ENCODE data around the gene AK4.

Gene AK4

GRCh38 chr1:65253800-65254319 lies 105.9 kb downstream of the AK4 start:
- peak overlapping the region; percentile 61 for H3K4me3 ChIP-seq (ENCODE audit: low read depth, low read length)
- peak; percentile 40 for DNase-seq (ENCODE audit: low read depth)
- no peak for TF ChIP-seq CTCF (conservative IDR thresholded peaks at IDR 0.05; ENCODE audit: low read depth, low read length)

- DNase-seq (ENCODE audit: low read depth), result peak; percentile 58
- no peak for TF ChIP-seq CTCF (conservative IDR thresholded peaks at IDR 0.05; ENCODE audit: low read depth, low read length)
- peak overlapping the region; percentile 61 for H3K4me3 ChIP-seq (ENCODE audit: low read depth, low read length)
These were observed 106.5 kb downstream of the AK4 start for GRCh38 chr1:65254320-65255034.

- DNase-seq (ENCODE audit: low read depth), result peak; percentile 17
- peak overlapping the region; percentile 61 for H3K4me3 ChIP-seq (ENCODE audit: low read depth, low read length)
- TF ChIP-seq CTCF (conservative IDR thresholded peaks at IDR 0.05; ENCODE audit: low read depth, low read length), result no peak
These were observed 107.1 kb downstream of the AK4 start for GRCh38 chr1:65255035-65255655.

GRCh38 chr1:65255656-65256050 lies 107.7 kb downstream of the AK4 start:
- no peak overlapping the region for H3K4me3 ChIP-seq (ENCODE audit: low read depth, low read length)
- no peak for DNase-seq (ENCODE audit: low read depth)
- no peak for TF ChIP-seq CTCF (conservative IDR thresholded peaks at IDR 0.05; ENCODE audit: low read depth, low read length)

- no peak overlapping the region for H3K4me3 ChIP-seq (ENCODE audit: low read depth, low read length)
- DNase-seq (ENCODE audit: low read depth), result no peak
- TF ChIP-seq CTCF (conservative IDR thresholded peaks at IDR 0.05; ENCODE audit: low read depth, low read length), result no peak
These were observed 109.1 kb downstream of the AK4 start for GRCh38 chr1:65256860-65257708.

GRCh38 chr1:65258106-65258505 lies 110.1 kb downstream of the AK4 start:
- DNase-seq (ENCODE audit: low read depth), result no peak
- no peak overlapping the region for H3K4me3 ChIP-seq (ENCODE audit: low read depth, low read length)

More at GRCh38 chr1:65258106-65258505, 110.1 kb downstream of the AK4 start:
- no peak for TF ChIP-seq CTCF (conservative IDR thresholded peaks at IDR 0.05; ENCODE audit: low read depth, low read length)

Measured in choroid plexus epithelial cell (primary cell).